ENCODE data around the gene COL4A4. TPM values are rescaled to one million over a fixed set of nuclear protein-coding genes. Genes with fewer than 3 reads are reported as not detected.

The COL4A4 gene
- total RNA-seq, 4 donors from 2014 or later = 5.0 to 5.5 (median 5.2) TPM

DNA sequence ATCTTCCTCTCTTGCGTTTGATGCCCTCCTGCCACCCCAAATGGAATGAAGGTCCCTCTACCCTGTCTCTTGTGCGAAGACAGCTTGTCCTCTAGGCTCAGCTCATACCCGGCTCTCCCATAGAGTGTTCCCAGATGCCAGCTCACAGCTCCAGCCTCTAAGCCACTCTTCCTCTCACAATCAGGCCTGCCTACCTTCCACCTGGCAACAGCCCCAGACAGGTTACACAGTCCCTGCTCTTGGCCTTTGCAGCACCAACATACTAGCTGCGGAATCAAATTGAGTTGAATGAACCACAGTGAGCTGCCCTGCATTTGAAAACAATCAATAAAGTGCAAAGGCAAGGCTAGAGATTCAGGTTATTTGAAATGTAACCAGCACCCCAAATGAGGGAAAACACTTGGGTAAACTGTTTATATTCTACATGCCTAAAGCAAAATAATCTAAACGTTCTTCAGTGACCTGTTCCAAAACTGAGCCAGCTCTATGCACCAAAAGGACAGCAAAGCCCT is 105.1 kb downstream of the COL4A4 start:
- Histone ChIP-seq H3K27ac (no peak overlapping the region), H3K4me3 (no peak overlapping the region), H3K36me3 (no peaks in the 10 kb centered on the region), H3K9me3 (no peaks in the 10 kb centered on the region), H3K4me1 (no peaks in the 10 kb centered on the region), H3K27me3 (no peaks in the 10 kb centered on the region)
- TF ChIP-seq POLR2AphosphoS5 (IDR thresholded peaks at IDR 0.05) (no peak), EP300 (IDR thresholded peaks at IDR 0.05) (no peak), POLR2A (IDR thresholded peaks at IDR 0.05) (no peak)
- TF ChIP-seq, protein P1, sequence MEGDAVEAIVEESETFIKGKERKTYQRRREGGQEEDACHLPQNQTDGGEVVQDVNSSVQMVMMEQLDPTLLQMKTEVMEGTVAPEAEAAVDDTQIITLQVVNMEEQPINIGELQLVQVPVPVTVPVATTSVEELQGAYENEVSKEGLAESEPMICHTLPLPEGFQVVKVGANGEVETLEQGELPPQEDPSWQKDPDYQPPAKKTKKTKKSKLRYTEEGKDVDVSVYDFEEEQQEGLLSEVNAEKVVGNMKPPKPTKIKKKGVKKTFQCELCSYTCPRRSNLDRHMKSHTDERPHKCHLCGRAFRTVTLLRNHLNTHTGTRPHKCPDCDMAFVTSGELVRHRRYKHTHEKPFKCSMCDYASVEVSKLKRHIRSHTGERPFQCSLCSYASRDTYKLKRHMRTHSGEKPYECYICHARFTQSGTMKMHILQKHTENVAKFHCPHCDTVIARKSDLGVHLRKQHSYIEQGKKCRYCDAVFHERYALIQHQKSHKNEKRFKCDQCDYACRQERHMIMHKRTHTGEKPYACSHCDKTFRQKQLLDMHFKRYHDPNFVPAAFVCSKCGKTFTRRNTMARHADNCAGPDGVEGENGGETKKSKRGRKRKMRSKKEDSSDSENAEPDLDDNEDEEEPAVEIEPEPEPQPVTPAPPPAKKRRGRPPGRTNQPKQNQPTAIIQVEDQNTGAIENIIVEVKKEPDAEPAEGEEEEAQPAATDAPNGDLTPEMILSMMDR (IDR thresholded peaks at IDR 0.05) = no peak
- WGBS, 2 donors (ENCODE audit: low coverage in 1 of 2) = 54 to 57% methylated on average over 2 of the region's 5 CpGs
- ATAC-seq = no peak

DNA sequence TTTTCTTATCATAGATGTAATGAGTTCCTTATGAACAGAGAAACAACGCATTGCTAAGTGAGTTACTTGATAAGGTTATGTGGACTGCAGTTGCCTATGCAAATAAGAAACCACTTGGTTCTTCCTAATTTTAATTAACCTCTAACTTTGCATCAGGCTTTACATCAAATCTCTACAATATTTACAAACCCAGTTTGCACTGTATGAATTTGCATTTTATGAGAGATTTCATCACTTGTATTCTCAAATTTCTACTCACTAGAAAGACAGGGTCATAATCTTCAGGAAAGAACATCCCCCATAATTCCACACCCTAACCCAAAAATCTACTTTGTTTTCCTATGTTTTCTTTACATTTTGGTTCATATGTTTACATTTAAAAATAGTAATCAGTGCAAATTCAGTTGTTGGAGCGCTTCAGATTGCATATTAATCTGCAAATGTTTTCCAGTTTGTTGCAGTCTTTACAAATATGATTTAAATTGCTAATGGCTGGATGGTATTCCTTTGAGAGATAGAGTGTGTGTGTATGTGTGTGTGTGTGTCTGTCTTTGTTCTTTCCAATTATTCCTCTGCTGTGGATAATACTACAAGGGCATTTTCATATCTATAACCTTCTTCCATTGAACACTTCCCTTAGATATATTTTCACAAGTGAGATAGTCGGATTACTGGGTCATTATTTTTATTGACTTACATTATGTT is 106.1 kb downstream of the COL4A4 start:
- Histone ChIP-seq H3K4me3 (no peak overlapping the region), H3K27me3 (no peaks in the 10 kb centered on the region), H3K36me3 (no peaks in the 10 kb centered on the region), H3K9me3 (no peaks in the 10 kb centered on the region), H3K4me1 (no peaks in the 10 kb centered on the region), H3K27ac (no peak overlapping the region)
- ATAC-seq = no peak
- TF ChIP-seq POLR2AphosphoS5 (IDR thresholded peaks at IDR 0.05) (no peak), EP300 (IDR thresholded peaks at IDR 0.05) (no peak), POLR2A (IDR thresholded peaks at IDR 0.05) (no peak)
- TF ChIP-seq, protein P1 (IDR thresholded peaks at IDR 0.05) = no peak
- 72 to 85% methylated on average over 3 of the region's 3 CpGs for WGBS, 2 donors (ENCODE audit: low coverage in 1 of 2)

DNA sequence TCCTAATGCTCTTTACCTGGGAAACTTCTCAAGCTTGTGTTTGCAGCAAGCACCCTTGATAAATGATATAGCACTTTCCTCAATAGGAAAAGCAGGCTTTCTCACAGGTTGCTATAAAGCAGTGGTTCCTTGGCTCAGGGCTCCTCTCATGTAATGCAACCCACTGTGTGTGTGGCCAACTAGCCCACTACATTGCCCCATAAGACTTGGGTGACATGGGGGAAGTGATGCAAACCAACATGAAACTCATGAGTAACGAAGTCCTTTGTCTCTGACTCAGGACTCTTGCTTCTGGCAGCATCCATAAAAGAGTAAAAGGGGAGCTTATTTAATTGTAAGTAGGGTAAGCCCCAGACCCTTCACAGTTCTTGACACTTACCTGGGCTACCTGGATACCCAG is 106.9 kb downstream of the COL4A4 start:
- TF ChIP-seq EP300 (IDR thresholded peaks at IDR 0.05) (no peak), POLR2AphosphoS5 (IDR thresholded peaks at IDR 0.05) (no peak)
- Histone ChIP-seq H3K36me3 (no peaks in the 10 kb centered on the region), H3K27ac (no peak overlapping the region), H3K9me3 (no peaks in the 10 kb centered on the region), H3K4me3 (no peak overlapping the region), H3K27me3 (no peaks in the 10 kb centered on the region), H3K4me1 (no peaks in the 10 kb centered on the region)
- WGBS, 2 donors (ENCODE audit: low coverage in 1 of 2) = 86% methylated on average over 1 of the region's 1 CpG; no CpG with 5 or more reads in 1 of the 2 donors
- ATAC-seq = no peak

DNA sequence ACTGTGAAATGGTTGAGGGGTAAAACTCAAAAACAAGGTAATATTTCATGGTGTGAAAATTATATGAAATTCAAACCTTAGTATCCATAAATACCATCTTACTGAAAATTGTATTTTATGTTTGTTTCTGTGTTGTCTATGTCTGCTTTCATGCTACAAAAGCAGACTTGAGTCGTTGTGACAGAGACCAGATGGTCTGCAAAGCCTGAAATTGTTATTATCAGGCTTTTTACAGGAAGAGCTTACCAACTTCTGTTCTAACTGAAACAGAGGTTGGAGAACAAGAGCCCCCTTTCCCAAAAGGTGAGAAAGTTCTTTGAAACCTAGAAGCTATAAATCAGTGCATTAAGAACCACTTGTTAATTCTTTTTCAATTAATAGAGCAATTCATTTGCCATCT is 110.0 kb downstream of the COL4A4 start:
- WGBS, 2 donors (ENCODE audit: low coverage in 1 of 2) = 0 to 25% methylated on average over 1 of the region's 1 CpG
- Histone ChIP-seq H3K27me3 (no peaks in the 10 kb centered on the region), H3K4me1 (no peaks in the 10 kb centered on the region), H3K9me3 (no peaks in the 10 kb centered on the region), H3K4me3 (no peak overlapping the region), H3K36me3 (no peaks in the 10 kb centered on the region), H3K27ac (no peak overlapping the region)
- TF ChIP-seq EP300 (IDR thresholded peaks at IDR 0.05) (no peak), POLR2A (IDR thresholded peaks at IDR 0.05) (no peak), POLR2AphosphoS5 (IDR thresholded peaks at IDR 0.05) (no peak)
- TF ChIP-seq, protein P1 (IDR thresholded peaks at IDR 0.05) = no peak
- no peak for ATAC-seq

DNA sequence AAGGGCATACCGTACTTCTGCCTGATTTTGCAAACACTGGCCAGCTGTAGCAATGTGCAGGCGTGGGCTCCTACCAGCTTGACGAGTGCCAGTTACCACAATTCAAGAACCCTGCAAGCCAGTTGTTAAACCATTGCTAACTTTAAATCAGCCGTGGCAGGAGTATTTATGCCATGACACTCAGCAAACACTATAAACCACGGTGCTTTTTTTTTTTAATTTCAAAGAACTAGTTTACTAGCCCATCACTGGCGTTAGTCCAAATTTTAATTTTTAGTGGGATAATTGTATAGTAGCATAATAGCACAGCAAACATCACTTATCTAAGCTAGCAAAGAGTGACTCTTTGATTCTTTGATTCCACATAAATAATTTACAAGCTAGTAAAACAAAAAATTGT is 111.1 kb downstream of the COL4A4 start:
- no peaks in the 10 kb centered on the region for H3K4me1 ChIP-seq
- TF ChIP-seq POLR2AphosphoS5 (IDR thresholded peaks at IDR 0.05) (no peak), POLR2A (IDR thresholded peaks at IDR 0.05) (no peak), EP300 (IDR thresholded peaks at IDR 0.05) (no peak)
- TF ChIP-seq, protein P1 (IDR thresholded peaks at IDR 0.05) = no peak
- no peaks in the 10 kb centered on the region for H3K36me3 ChIP-seq
- H3K4me3 ChIP-seq = no peak overlapping the region
- no peaks in the 10 kb centered on the region for H3K9me3 ChIP-seq
- ATAC-seq = no peak
- WGBS, 2 donors (ENCODE audit: low coverage in 1 of 2) = 37 to 55% methylated on average over 4 to 6 of the region's 6 CpGs
- no peak overlapping the region for H3K27ac ChIP-seq
- H3K27me3 ChIP-seq = no peaks in the 10 kb centered on the region
